HepG2 (cell line): ENCODE data around the gene RPP21. TPM values are rescaled to one million over a fixed set of nuclear protein-coding genes. Genes with fewer than 3 reads are reported as not detected.
A peak's percentile ranks its signal among the peaks of the same experiment; 100 is the strongest.

ENCODE experiments used
- ATAC-seq: fragments of 200-7000 bp; cut with Tn5 transposase; 3 replicates; pipeline ENCODE4 v1.9.1; 2020; ENCODE audit warnings: mild to moderate bottlenecking, moderate library complexity
- BruUV-seq: library from RNA; stranded (reverse); fragments of 400-500 nt; replicated peaks from 2 replicates; lab custom pipeline; 2021; lab: Mats Ljungman, UMichigan
- CTCF ChIA-PET: fragments of 300-600 bp; formaldehyde crosslinking; extraction: SDS; loops from one replicate; lab custom pipeline; 2021; ENCODE audit warnings: low total read pairs, inconsistent platforms, low intra/inter-chr PET ratio; lab: Yijun Ruan, JAX
- POLR2A ChIA-PET: fragments of 350-600 bp; sonication (Branson Sonifier 250); formaldehyde crosslinking; loops from one replicate; lab custom pipeline; 2020; ENCODE audit warnings: antibody characterized with exemption, inconsistent platforms; lab: Yijun Ruan, JAX
- DNase-seq: peaks from one replicate; pipeline ENCODE4 v3.0.0-alpha.2; 2015; ENCODE audit warnings: low spot score
- FAIRE-seq: peaks from 3 replicates; lab custom pipeline; 2011; peaks lifted over from hg19 to GRCh38; lab: Jason Lieb, UNC
- H2AFZ ChIP-seq: one replicate; pipeline ENCODE4 v1.6.1; 2011; ENCODE audit warnings: low read length, inconsistent platforms
- H3K27ac ChIP-seq: fragments of 300-600 bp; 3 replicates; pipeline ENCODE4 v1.8.0; 2011; ENCODE audit warnings: mixed run types, mild to moderate bottlenecking, mixed read lengths, low read length, inconsistent platforms; ENCODE audit not compliant: insufficient read depth; ENCODE audit errors: extremely low read length
- H3K27me3 ChIP-seq, 2 experiments: fragments of 200-600 bp in 1 of 2; 2 replicates in 1 of 2; 3 replicates in 1 of 2; pipeline versions ENCODE4 v1.6.0 to v1.8.0; 2011; ENCODE audit warnings: low read length in 2 of 2, mild to moderate bottlenecking in 2 of 2, moderate library complexity in 2 of 2, inconsistent platforms in 1 of 2; ENCODE audit not compliant: insufficient read depth in 2 of 2, control insufficient read depth in 1 of 2
- H3K36me3 ChIP-seq, 2 experiments: fragments of 200-600 bp in 1 of 2; replicated peaks in 1 of 2; 2 replicates in 1 of 2; 3 replicates in 1 of 2; pipeline versions ENCODE4 v1.5.1 to v1.8.0; 2011; ENCODE audit warnings: low read length in 2 of 2, inconsistent platforms in 1 of 2; ENCODE audit not compliant: insufficient read depth in 2 of 2, control insufficient read depth in 1 of 2
- H3K4me1 ChIP-seq: 2 replicates; pipeline ENCODE4 v1.5.1; 2012; ENCODE audit warnings: low read length, inconsistent platforms; ENCODE audit not compliant: insufficient read depth
- H3K4me2 ChIP-seq: 2 replicates; pipeline ENCODE4 v1.6.0; 2011; ENCODE audit warnings: low read depth, low read length, inconsistent platforms
- H3K4me3 ChIP-seq, 3 experiments: fragments of 200-600 bp in 1 of 3; sonication (generic), shearing (Covaris generic) in 1 of 3; replicated peaks in 1 of 3; 2 replicates each; pipeline ENCODE4 v1.5.1; 2011 to 2016; ENCODE audit warnings: low read length in 3 of 3, inconsistent platforms in 2 of 3, low read depth in 2 of 3, mild to moderate bottlenecking in 2 of 3, control low read depth in 1 of 3, mixed read lengths in 1 of 3; ENCODE audit not compliant: insufficient read depth in 1 of 3
- H3K79me2 ChIP-seq: one replicate; pipeline ENCODE4 v1.6.1; 2011; ENCODE audit warnings: low read length, inconsistent platforms; ENCODE audit not compliant: insufficient read depth
- H3K9ac ChIP-seq: 2 replicates; pipeline ENCODE4 v1.6.0; 2011; ENCODE audit warnings: mild to moderate bottlenecking, low read depth, low read length, inconsistent platforms; ENCODE audit not compliant: insufficient read depth
- H3K9me3 ChIP-seq: 2 replicates; pipeline ENCODE4 v1.5.1; 2012; ENCODE audit warnings: mild to moderate bottlenecking, low read length
- H4K20me1 ChIP-seq: 2 replicates; pipeline ENCODE4 v1.6.0; 2011; ENCODE audit warnings: inconsistent platforms, mild to moderate bottlenecking, low read length, moderate library complexity; ENCODE audit not compliant: insufficient read depth
- HNRNPH1 ChIP-seq: fragments of 200-400 bp; formaldehyde crosslinking; optimal IDR thresholded peaks from 2 replicates; pipeline ENCODE3; 2017; ENCODE audit warnings: mild to moderate bottlenecking, low read depth, low read length
- POLR2AphosphoS5 ChIP-seq: IDR thresholded peaks from 2 replicates; pipeline ENCODE4 v1.6.1; 2012; ENCODE audit warnings: low read depth, low read length
- ZBTB21 ChIP-seq: sonication (generic); formaldehyde crosslinking; IDR thresholded peaks from 2 replicates; pipeline ENCODE4 v1.4.0; 2020; ENCODE audit warnings: missing genetic modification reagents
- ZFY ChIP-seq: sonication (generic); formaldehyde crosslinking; IDR thresholded peaks from 2 replicates; pipeline ENCODE4 v1.4.0; 2020; ENCODE audit warnings: missing genetic modification reagents
- ZNF10 ChIP-seq: sonication (generic); formaldehyde crosslinking; IDR thresholded peaks from 2 replicates; pipeline ENCODE4 v1.4.0; 2020; ENCODE audit warnings: mild to moderate bottlenecking, low read depth, missing genetic modification reagents, borderline replicate concordance
- ZNF343 ChIP-seq: sonication (generic); formaldehyde crosslinking; IDR thresholded peaks from 2 replicates; pipeline ENCODE4 v1.4.0; 2020; ENCODE audit warnings: mild to moderate bottlenecking, missing genetic modification reagents
- WGBS: methylation state at CpG from one replicate; pipeline ENCODE4 v1.1.6; 2017; ENCODE audit warnings: low lambda C conversion rate; 5-methylcytosine and 5-hydroxymethylcytosine counted together
- in situ Hi-C: cut with HindIII; loops from 2 replicates; pipeline ENCODE4 v1.10.0; 2017; ENCODE audit warnings: low pct_unique_long_range_greater_than_20kb; ENCODE audit not compliant: extremely low pct_ligation_motif_present
- intact Hi-C: fragments of 100-400 bp; cut with micrococcal nuclease; formaldehyde crosslinking; loops from one replicate; pipeline ENCODE4 v1.10.0; 2022; ENCODE audit not compliant: unreplicated experiment
- polyA plus RNA-seq, 8 experiments: library from polyadenylated mRNA; depleted of rRNA in 3 of 8; stranded (reverse) in 7 of 8; unstranded in 1 of 8; fragments of >200 nt; fragmentation: Illumina TruSeq in 4 of 8; extraction: Trizol in 4 of 8; gene quantifications; 2 replicates each; pipeline versions ENCODE4 v1.2.1 to v1.2.3, GENCODE V29; 2011 to 2016; ENCODE audit warnings: low read depth in 4 of 8, missing spikeins in 1 of 8, mixed read lengths in 1 of 8; ENCODE audit not compliant: insufficient read depth in 1 of 8
- total RNA-seq, 5 experiments: library from RNA; depleted of rRNA; stranded (reverse); fragments of >200 nt; fragmentation: Illumina TruSeq; extraction: Trizol; gene quantifications; 2 replicates each; pipeline ENCODE4 v1.2.3, GENCODE V29; 2016; ENCODE audit warnings: low read depth in 1 of 5
- TF ChIP-seq, protein P1 (sequence below): conservative IDR thresholded peaks from 2 replicates; pipeline ENCODE4 v1.6.1; 2018; ENCODE audit warnings: missing genetic modification reagents
- TF ChIP-seq, protein P2 (sequence below): sonication (generic); formaldehyde crosslinking; IDR thresholded peaks from 2 replicates; pipeline ENCODE4 v1.5.0; 2020; ENCODE audit warnings: missing genetic modification reagents
- TF ChIP-seq, protein P3 (sequence below): sonication (generic); formaldehyde crosslinking; IDR thresholded peaks from 2 replicates; pipeline ENCODE4; 2020; ENCODE audit warnings: missing genetic modification reagents, mild to moderate bottlenecking, borderline replicate concordance
- TF ChIP-seq, protein P4 (sequence below): IDR thresholded peaks from 2 replicates; pipeline ENCODE4 v1.6.1; 2018; ENCODE audit warnings: missing genetic modification reagents, mild to moderate bottlenecking, missing compliant biosample characterization
- TF ChIP-seq, protein P5 (sequence below), 2 experiments: fragments of 450-650 bp in 1 of 2; sonication (generic) in 1 of 2; formaldehyde crosslinking; IDR thresholded peaks; 2 replicates each; pipeline versions ENCODE4 v1.5.0 to v1.8.0; 2020 to 2022; ENCODE audit warnings: mild to moderate bottlenecking in 1 of 2, missing genetic modification reagents in 1 of 2

The RPP21 gene
- total and polyA plus RNA-seq, 2 of the 13 experiments (the other 11 are each of a cell fraction or from before 2014, with no cell fraction given): 53.1 to 72.3 TPM

DNA sequence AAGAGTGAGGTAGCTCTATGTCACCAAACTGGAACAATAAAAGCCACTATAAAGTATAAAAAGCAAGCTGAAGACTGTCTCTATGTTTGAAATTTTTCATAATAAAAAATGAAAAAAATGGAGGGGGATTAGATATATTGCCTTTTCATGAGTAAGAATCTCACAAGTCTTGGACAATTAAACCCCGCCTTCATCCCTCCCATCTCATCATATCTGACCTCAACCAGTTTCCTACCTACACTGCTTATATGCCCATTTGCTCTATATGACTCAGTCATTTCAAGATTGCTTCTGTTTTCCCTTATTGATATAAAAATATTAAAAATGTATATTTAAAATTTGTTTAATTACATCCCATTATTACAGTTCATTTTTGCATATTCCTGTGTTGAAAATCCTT lies 21.1 kb upstream of the RPP21 start:
- DNase-seq (no peak), FAIRE-seq (no peak), ATAC-seq (no peak)
- no TSS peak for BruUV-seq
- in situ Hi-C loops: no loop called here
- Histone ChIP-seq H3K27me3 (no peaks in the 10 kb centered on the region; a peak in 1 of 5 replicates), H3K4me1 (peaks cover 72% of the 10 kb centered on the region), H3K79me2 (peaks cover 78% of the 10 kb centered on the region), H3K9me3 (no peaks in the 10 kb centered on the region), H3K27ac (no peak overlapping the region), H3K9ac (no peak overlapping the region), H4K20me1 (peaks cover 50% of the 10 kb centered on the region), H3K4me3 (peak overlapping the region in 1 of 3 experiments; percentile 78; a peak in 2 of 6 replicates), H3K4me2 (peak overlapping the region; percentile 100), H3K36me3 (peaks cover 3 to 14% of the 10 kb centered on the region in 2 experiments), H2AFZ (no peak overlapping the region)
- ChIA-PET POLR2A (no interaction called here), CTCF (no interaction called here)
- WGBS: 96% methylated on average over 1 of the region's 1 CpG
- TF ChIP-seq ZNF343 (no peak), ZBTB21 (CRISPR knock-in tag) (no peak), ZNF10 (CRISPR knock-in tag) (no peak), POLR2AphosphoS5 (no peak), ZFY (CRISPR knock-in tag) (no peak), HNRNPH1 (no peak)
- TF ChIP-seq, protein P1, sequence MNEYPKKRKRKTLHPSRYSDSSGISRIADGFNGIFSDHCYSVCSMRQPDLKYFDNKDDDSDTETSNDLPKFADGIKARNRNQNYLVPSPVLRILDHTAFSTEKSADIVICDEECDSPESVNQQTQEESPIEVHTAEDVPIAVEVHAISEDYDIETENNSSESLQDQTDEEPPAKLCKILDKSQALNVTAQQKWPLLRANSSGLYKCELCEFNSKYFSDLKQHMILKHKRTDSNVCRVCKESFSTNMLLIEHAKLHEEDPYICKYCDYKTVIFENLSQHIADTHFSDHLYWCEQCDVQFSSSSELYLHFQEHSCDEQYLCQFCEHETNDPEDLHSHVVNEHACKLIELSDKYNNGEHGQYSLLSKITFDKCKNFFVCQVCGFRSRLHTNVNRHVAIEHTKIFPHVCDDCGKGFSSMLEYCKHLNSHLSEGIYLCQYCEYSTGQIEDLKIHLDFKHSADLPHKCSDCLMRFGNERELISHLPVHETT (CRISPR knock-in tag): no peak
- TF ChIP-seq, protein P2, sequence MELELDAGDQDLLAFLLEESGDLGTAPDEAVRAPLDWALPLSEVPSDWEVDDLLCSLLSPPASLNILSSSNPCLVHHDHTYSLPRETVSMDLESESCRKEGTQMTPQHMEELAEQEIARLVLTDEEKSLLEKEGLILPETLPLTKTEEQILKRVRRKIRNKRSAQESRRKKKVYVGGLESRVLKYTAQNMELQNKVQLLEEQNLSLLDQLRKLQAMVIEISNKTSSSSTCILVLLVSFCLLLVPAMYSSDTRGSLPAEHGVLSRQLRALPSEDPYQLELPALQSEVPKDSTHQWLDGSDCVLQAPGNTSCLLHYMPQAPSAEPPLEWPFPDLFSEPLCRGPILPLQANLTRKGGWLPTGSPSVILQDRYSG (CRISPR knock-in tag): no peak
- TF ChIP-seq, protein P3, sequence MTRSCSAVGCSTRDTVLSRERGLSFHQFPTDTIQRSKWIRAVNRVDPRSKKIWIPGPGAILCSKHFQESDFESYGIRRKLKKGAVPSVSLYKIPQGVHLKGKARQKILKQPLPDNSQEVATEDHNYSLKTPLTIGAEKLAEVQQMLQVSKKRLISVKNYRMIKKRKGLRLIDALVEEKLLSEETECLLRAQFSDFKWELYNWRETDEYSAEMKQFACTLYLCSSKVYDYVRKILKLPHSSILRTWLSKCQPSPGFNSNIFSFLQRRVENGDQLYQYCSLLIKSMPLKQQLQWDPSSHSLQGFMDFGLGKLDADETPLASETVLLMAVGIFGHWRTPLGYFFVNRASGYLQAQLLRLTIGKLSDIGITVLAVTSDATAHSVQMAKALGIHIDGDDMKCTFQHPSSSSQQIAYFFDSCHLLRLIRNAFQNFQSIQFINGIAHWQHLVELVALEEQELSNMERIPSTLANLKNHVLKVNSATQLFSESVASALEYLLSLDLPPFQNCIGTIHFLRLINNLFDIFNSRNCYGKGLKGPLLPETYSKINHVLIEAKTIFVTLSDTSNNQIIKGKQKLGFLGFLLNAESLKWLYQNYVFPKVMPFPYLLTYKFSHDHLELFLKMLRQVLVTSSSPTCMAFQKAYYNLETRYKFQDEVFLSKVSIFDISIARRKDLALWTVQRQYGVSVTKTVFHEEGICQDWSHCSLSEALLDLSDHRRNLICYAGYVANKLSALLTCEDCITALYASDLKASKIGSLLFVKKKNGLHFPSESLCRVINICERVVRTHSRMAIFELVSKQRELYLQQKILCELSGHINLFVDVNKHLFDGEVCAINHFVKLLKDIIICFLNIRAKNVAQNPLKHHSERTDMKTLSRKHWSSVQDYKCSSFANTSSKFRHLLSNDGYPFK (CRISPR knock-in tag): no peak
- TF ChIP-seq, protein P4, sequence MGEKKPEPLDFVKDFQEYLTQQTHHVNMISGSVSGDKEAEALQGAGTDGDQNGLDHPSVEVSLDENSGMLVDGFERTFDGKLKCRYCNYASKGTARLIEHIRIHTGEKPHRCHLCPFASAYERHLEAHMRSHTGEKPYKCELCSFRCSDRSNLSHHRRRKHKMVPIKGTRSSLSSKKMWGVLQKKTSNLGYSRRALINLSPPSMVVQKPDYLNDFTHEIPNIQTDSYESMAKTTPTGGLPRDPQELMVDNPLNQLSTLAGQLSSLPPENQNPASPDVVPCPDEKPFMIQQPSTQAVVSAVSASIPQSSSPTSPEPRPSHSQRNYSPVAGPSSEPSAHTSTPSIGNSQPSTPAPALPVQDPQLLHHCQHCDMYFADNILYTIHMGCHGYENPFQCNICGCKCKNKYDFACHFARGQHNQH: no peak
- TF ChIP-seq, protein P5, sequence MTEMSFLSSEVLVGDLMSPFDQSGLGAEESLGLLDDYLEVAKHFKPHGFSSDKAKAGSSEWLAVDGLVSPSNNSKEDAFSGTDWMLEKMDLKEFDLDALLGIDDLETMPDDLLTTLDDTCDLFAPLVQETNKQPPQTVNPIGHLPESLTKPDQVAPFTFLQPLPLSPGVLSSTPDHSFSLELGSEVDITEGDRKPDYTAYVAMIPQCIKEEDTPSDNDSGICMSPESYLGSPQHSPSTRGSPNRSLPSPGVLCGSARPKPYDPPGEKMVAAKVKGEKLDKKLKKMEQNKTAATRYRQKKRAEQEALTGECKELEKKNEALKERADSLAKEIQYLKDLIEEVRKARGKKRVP (CRISPR knock-in tag; IDR thresholded peaks at IDR 0.05): no peak
- intact Hi-C loops: loop anchor here (10.0 kb wide), 1 partner anchor 89 kb away; no protein-coding TSS in a partner anchor
